IPS-NIHi11 (cell line): Measurements from ENCODE around the gene LYPD8.

Experiments used
- DNase-seq: peaks from one replicate; pipeline ENCODE4 v3.0.0; 2012; ENCODE audit warnings: mixed read lengths, low spot score

Gene LYPD8

DNA sequence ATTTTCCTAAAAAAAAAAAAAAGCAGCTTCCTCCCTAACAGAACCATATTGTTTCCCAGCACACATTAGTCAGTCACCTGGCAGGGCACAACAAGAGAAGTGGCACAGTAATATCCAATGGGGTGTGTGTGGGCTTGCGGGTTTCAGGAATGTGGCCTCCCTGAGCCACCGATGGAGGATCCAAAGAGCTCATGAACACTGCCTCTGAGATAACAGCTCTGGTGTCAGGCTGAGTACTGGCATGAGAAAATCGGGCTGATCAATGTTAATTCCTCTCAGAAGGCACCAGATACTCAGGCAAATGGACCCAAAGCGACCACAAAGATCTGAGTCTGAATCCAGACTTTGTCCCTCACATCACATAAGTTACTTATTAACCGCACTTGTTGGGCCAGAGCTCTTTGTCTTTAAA is 2.2 kb upstream of the LYPD8 start:
- no peak for DNase-seq

- DNase-seq, result no peak
Observed at GRCh38 chr1:248756636-248757035, 1.1 kb upstream of the LYPD8 start.

DNA sequence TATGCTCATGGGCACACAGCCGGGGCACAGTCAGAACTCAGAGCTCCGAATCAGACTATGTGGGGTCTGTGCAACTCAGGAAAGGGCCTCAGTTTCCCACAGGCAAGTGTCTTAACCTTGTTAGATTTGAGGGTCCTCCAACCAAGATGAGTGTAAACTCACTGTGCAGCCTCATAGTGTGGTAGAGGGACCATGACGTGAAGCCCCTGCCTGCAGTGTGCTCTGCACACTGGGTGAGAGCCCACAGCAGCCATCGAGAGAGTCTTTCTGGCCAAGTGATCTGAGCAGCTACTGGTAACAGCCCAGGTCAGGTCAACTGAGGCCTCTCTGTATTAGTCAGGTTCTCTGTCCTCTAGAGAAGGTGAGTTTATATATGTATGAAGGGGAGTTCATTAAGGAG is 592 bp upstream of the LYPD8 start:
- no peak for DNase-seq

DNA sequence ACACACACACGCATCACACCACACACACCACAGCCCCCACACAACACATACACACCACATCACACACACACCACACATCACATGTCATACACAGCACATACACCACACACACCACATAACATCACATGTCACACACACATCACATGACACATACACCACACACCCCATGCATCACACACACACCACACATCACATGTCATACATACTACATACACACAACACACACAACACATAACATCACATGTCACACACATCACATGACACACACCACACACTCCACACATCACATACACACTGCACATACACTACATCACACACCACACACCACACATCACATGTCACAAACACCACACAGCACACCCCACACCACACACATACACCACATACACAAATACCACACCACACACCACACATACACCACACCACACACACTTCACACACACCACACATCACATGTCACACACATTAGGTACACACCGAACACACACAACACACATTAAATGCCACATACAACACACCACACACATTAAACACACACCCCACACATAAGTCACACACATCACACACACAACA is 1.8 kb downstream of the LYPD8 start:
- no peak for DNase-seq

GRCh38 chr1:248753029-248753594 is 2.4 kb downstream of the LYPD8 start:
- no peak for DNase-seq

DNA sequence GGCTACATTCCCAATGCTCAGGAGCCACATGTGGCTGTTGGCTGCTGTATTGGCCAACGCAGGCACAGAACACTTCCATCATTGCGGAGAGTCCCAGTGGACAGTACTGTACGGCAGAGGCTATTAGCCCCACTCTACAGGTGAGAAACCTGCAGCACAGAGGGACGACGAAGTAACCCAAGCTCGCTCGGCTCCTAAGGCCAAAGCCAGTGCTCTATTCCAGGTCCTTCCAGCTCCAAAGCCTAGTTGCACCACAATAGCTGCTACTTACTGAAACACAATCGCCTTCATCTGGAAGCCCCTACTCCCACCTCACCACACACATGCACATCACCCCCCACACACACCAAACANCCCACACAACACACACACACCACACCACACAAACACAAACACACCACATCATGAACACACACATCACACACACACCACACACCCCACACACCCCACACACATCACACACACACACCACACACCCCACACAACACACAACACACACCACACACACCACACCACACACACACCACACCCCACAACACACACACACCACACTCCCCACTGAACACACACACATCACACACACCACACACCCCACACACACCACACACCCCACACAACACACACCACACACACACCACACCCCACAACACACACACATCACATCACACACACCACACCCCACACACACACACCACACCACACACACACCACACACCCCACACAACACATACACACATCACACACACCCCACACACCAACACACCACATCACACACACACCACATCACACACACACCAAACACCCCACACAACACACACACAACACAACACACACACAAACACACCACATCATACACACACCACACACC is 3.2 kb downstream of the LYPD8 start:
- no peak for DNase-seq

- no peak for DNase-seq
Observed at GRCh38 chr1:248751635-248752034, 3.9 kb downstream of the LYPD8 start.

DNA sequence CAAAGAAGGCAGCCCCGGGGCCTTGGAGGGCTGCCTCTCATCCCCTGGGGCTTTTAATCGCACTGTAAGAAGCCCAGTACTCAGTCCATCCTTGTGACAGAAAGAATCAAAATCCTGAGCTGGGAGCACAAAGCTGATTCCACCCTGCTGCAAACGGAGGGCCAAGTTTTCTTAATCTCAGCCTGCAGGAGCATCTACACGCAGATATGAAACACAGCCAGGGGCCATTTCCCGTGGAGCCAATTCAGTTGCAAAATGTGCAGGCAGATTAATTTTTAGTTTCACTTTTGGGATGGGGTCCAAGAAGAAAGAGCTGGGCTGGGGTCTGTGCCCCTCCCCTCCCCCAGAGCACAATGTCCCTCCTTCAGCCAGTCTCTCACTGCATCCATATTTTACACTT is 4.4 kb downstream of the LYPD8 start:
- no peak for DNase-seq

GRCh38 chr1:248750496-248750895 is 5.1 kb downstream of the LYPD8 start:
- DNase-seq, result no peak

GRCh38 chr1:248748211-248748610 is 7.3 kb downstream of the LYPD8 start:
- no peak for DNase-seq

DNA sequence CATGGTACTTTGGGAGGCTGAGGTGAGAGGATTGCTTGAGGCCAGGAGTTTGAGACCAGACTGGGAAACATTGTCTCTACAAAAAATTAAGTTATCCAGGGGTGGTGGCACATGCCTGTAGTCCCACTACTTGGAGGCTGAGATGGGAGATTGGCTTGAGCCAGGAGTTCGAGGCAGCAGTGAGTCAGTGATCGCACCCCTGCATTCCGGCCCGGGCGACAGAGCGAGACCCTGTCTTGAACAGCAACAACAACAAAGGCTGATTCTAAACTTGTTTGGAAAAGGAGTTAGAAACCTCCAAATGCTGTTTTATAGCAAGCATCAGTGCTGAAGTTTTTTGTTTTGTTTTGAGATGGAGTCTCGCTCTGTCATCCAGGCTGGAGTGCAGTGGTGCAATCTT is 14.7 kb downstream of the LYPD8 start:
- no peak for DNase-seq

- no peak for DNase-seq
Observed at GRCh38 chr1:248739572-248740205, 15.9 kb downstream of the LYPD8 start.

- no peak for DNase-seq
Observed at GRCh38 chr1:248737457-248737856, 18.1 kb downstream of the LYPD8 start.

- no peak for DNase-seq
Observed at GRCh38 chr1:248736977-248737376, 18.6 kb downstream of the LYPD8 start.

GRCh38 chr1:248733566-248733965 is 22.0 kb downstream of the LYPD8 start:
- no peak for DNase-seq

- DNase-seq, result no peak
Observed at GRCh38 chr1:248730507-248731335, 24.8 kb downstream of the LYPD8 start.

- no peak for DNase-seq
Observed at GRCh38 chr1:248714248-248714647, 41.3 kb downstream of the LYPD8 start.

GRCh38 chr1:248710305-248710900 is 45.2 kb downstream of the LYPD8 start:
- DNase-seq, result no peak

DNA sequence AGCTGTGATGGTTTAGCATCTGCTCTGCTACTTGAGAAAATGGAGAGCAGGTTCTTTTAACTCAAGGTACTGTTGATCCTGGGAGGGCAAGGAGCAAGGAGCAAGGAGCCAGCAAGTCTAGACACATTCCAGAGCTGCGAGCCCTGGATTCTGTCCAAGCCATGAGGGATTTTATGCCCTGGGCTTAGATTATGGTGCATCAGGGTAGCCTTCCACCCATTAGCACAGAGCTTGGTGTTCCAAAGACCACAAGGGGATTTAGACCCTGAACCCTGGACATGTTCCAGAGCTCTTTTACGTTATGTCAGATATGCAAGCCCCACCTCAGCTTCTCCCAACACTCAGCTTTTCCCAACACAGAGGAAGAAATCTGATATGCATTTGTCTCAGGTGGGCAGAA is 51.0 kb downstream of the LYPD8 start:
- no peak for DNase-seq

DNA sequence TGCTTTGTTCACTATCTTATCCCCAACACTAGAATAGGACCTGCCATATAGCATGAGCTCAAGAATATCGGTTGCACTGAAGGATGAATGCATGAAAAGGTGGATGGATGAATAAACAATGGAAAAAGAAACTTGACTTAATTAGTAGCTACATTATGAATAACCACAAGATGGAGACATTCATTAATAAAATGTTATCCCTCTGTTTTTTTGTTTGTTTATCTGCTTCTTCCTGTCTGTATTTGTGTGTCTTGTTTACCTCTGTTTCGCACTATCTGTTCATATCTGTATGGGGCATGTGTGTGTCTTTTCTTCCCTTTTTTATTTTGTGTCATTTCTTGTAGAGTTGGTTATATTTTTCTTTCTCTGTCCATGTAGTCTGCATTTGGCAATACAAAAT is 51.9 kb downstream of the LYPD8 start:
- DNase-seq, result no peak

DNA sequence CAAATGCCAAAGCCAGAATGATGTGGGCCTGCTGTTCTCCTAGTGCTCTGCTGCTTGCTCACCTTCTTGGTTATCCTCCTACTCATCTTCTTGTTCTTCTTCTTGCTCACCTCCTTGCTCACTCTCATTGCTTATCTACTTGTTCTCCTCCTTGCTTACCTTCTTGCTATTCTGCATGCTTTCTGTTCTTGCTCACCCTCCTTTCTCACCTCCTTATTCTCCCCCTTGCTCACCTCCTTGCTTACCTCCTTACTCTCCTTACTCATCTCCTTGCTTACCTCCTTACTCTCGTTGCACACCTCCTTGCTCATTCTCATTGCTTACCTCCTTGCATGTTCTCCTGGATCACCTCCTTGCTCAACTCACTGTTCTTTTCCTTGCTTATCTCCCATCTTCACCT is 52.8 kb downstream of the LYPD8 start, which contains the start of gene OR14I1:
OR14I1 (minus strand) TSS at position 53 of the 400 bp plus-strand sequence.
- no peak for DNase-seq

DNA sequence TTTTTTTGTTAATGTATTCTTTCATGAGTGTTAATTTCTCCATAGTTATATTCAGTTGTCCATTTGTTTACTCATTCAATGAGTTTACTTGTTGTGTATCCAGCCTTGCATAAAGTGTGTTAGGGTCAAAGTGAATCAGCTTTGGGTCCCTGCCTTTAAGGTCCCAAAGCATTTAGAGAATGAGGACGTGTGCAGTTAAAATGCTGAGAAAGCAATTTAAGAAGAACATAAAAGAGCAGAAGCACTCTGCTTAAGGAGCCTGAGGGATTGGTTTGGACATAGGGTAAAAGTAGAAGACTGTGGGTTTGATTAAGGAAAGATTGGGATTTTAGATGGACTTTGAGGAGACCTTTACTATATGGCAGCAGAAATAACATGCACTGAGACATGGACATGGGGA is 56.5 kb downstream of the LYPD8 start:
- DNase-seq, result no peak
